IMR-90 (cell line): Measurements from ENCODE around the gene DNAH5.

Experiments
- CEBPB ChIP-seq: IDR thresholded peaks from 2 replicates; pipeline ENCODE4 v1.6.1; 2012; ENCODE audit warnings: low read depth, low read length, improper control_type of control experiment
- CTCF ChIP-seq: conservative IDR thresholded peaks from 2 replicates; pipeline ENCODE4 v1.5.1; 2012; ENCODE audit warnings: mild to moderate bottlenecking, low read depth, low read length, improper control_type of control experiment
- ELK1 ChIP-seq: fragments of 150-350 bp; IDR thresholded peaks from 2 replicates; pipeline ENCODE4 v1.6.1; 2016; ENCODE audit warnings: low read depth, mild to moderate bottlenecking, low read length, moderate library complexity, borderline replicate concordance
- FOS ChIP-seq: fragments of 150-350 bp; IDR thresholded peaks from 2 replicates; pipeline ENCODE4 v1.6.1; 2016; ENCODE audit warnings: low read depth, low read length
- MXI1 ChIP-seq: IDR thresholded peaks from 2 replicates; pipeline ENCODE4 v1.6.1; 2012; ENCODE audit warnings: low read depth, mild to moderate bottlenecking, low read length, moderate library complexity, borderline replicate concordance
- POLR2A ChIP-seq: IDR thresholded peaks from 2 replicates; pipeline ENCODE4 v1.6.1; 2012; ENCODE audit warnings: mild to moderate bottlenecking, low read depth, low read length
- RAD21 ChIP-seq: IDR thresholded peaks from 2 replicates; pipeline ENCODE4 v1.6.1; 2012; ENCODE audit warnings: low read length, improper control_type of control experiment
- RCOR1 ChIP-seq: IDR thresholded peaks from 2 replicates; pipeline ENCODE4 v1.6.1; 2012; ENCODE audit warnings: mild to moderate bottlenecking, low read length, improper control_type of control experiment; ENCODE audit not compliant: insufficient replicate concordance
- SMC3 ChIP-seq: fragments of 150-350 bp; IDR thresholded peaks from 2 replicates; pipeline ENCODE4 v1.6.1; 2016; ENCODE audit warnings: low read depth, mild to moderate bottlenecking, antibody characterized with exemption, low read length, moderate library complexity

- no peak for TF ChIP-seq CTCF
- no peak for TF ChIP-seq RAD21
- no peak for TF ChIP-seq ELK1
- TF ChIP-seq CEBPB = no peak
- TF ChIP-seq RCOR1 = no peak
- no peak for TF ChIP-seq POLR2A
- no peak for TF ChIP-seq MXI1
- TF ChIP-seq SMC3 = no peak
- no peak for TF ChIP-seq FOS
These were observed 45.9 kb downstream of the DNAH5 start for GRCh38 chr5:13898569-13898968.
